ENCODE results near the gene PAM.

The PAM gene

GRCh38 chr5:102834438-102834964 lies 79.4 kb downstream of the PAM start:
- Histone ChIP-seq H3K27ac (no peak overlapping the region), H3K9me3 (ENCODE audit: low read depth, low read length) (no peaks in the 10 kb centered on the region)
- TF ChIP-seq POLR2AphosphoS5 (IDR thresholded peaks at IDR 0.05; ENCODE audit: borderline replicate concordance, low read depth, low read length) (no peak), FOXP2 (optimal IDR thresholded peaks at IDR 0.05; ENCODE audit: control extremely low read depth, extremely low read length, insufficient read depth) (no peak), EZH2 (IDR thresholded peaks at IDR 0.05) (no peak)

GRCh38 chr5:102835717-102836116 lies 80.6 kb downstream of the PAM start:
- Histone ChIP-seq H3K27ac (no peak overlapping the region), H3K4me3 (no peak overlapping the region), H3K9ac (ENCODE audit: insufficient read length) (no peak overlapping the region), H3K36me3 (ENCODE audit: insufficient read depth, low read length) (no peaks in the 10 kb centered on the region), H3K9me3 (ENCODE audit: low read depth, low read length) (no peaks in the 10 kb centered on the region)
- DNase-seq (ENCODE audit: low read depth, low spot score) = no peak
- no peak for TF ChIP-seq POLR2AphosphoS5 (IDR thresholded peaks at IDR 0.05; ENCODE audit: borderline replicate concordance, low read depth, low read length)
- TF ChIP-seq FOXP2 (optimal IDR thresholded peaks at IDR 0.05; ENCODE audit: control extremely low read depth, extremely low read length, insufficient read depth) = no peak
- TF ChIP-seq EZH2 (IDR thresholded peaks at IDR 0.05) = no peak

More at GRCh38 chr5:102834438-102834964, 79.4 kb downstream of the PAM start:
- Histone ChIP-seq H3K9ac (ENCODE audit: insufficient read length) (no peak overlapping the region), H3K36me3 (ENCODE audit: insufficient read depth, low read length) (no peaks in the 10 kb centered on the region), H3K4me3 (no peak overlapping the region)
- no peak for DNase-seq (ENCODE audit: low read depth, low spot score)

GRCh38 chr5:102841021-102841420 lies 85.9 kb downstream of the PAM start:
- H3K36me3 ChIP-seq (ENCODE audit: insufficient read depth, low read length) = no peaks in the 10 kb centered on the region
- no peak overlapping the region for H3K27ac ChIP-seq
- TF ChIP-seq EZH2 (IDR thresholded peaks at IDR 0.05) = no peak
- no peak for TF ChIP-seq FOXP2 (optimal IDR thresholded peaks at IDR 0.05; ENCODE audit: control extremely low read depth, extremely low read length, insufficient read depth)
- TF ChIP-seq POLR2AphosphoS5 (IDR thresholded peaks at IDR 0.05; ENCODE audit: borderline replicate concordance, low read depth, low read length) = no peak

GRCh38 chr5:102843997-102844396 lies 88.9 kb downstream of the PAM start:
- no peak for TF ChIP-seq FOXP2 (optimal IDR thresholded peaks at IDR 0.05; ENCODE audit: control extremely low read depth, extremely low read length, insufficient read depth)
- TF ChIP-seq POLR2AphosphoS5 (IDR thresholded peaks at IDR 0.05; ENCODE audit: borderline replicate concordance, low read depth, low read length) = no peak
- no peak for TF ChIP-seq EZH2 (IDR thresholded peaks at IDR 0.05)
- Histone ChIP-seq H3K9ac (ENCODE audit: insufficient read length) (no peak overlapping the region), H3K27ac (no peak overlapping the region), H3K36me3 (ENCODE audit: insufficient read depth, low read length) (no peaks in the 10 kb centered on the region), H3K9me3 (ENCODE audit: low read depth, low read length) (no peaks in the 10 kb centered on the region), H3K4me3 (no peak overlapping the region)
- DNase-seq (ENCODE audit: low read depth, low spot score) = no peak

More at GRCh38 chr5:102841021-102841420, 85.9 kb downstream of the PAM start:
- Histone ChIP-seq H3K4me3 (no peak overlapping the region), H3K9me3 (ENCODE audit: low read depth, low read length) (no peaks in the 10 kb centered on the region), H3K9ac (ENCODE audit: insufficient read length) (no peak overlapping the region)
- DNase-seq (ENCODE audit: low read depth, low spot score) = no peak

- no peak for TF ChIP-seq EZH2 (IDR thresholded peaks at IDR 0.05)
- TF ChIP-seq FOXP2 (optimal IDR thresholded peaks at IDR 0.05; ENCODE audit: control extremely low read depth, extremely low read length, insufficient read depth) = no peak
- no peak for TF ChIP-seq POLR2AphosphoS5 (IDR thresholded peaks at IDR 0.05; ENCODE audit: borderline replicate concordance, low read depth, low read length)
- DNase-seq (ENCODE audit: low read depth, low spot score) = no peak
- Histone ChIP-seq H3K36me3 (ENCODE audit: insufficient read depth, low read length) (no peaks in the 10 kb centered on the region), H3K9me3 (ENCODE audit: low read depth, low read length) (no peaks in the 10 kb centered on the region), H3K27ac (no peak overlapping the region), H3K9ac (ENCODE audit: insufficient read length) (no peak overlapping the region), H3K4me3 (no peak overlapping the region)
Observed at GRCh38 chr5:102845041-102845440, 89.9 kb downstream of the PAM start.

- TF ChIP-seq POLR2AphosphoS5 (IDR thresholded peaks at IDR 0.05; ENCODE audit: borderline replicate concordance, low read depth, low read length) = no peak
- no peak overlapping the region for H3K4me3 ChIP-seq
- no peaks in the 10 kb centered on the region for H3K9me3 ChIP-seq (ENCODE audit: low read depth, low read length)
- no peak overlapping the region for H3K27ac ChIP-seq
- H3K36me3 ChIP-seq (ENCODE audit: insufficient read depth, low read length) = no peaks in the 10 kb centered on the region
- no peak for DNase-seq (ENCODE audit: low read depth, low spot score)
- H3K9ac ChIP-seq (ENCODE audit: insufficient read length) = no peak overlapping the region
Observed at GRCh38 chr5:102850503-102850902, 95.4 kb downstream of the PAM start.

- H3K9ac ChIP-seq (ENCODE audit: insufficient read length) = no peak overlapping the region
- DNase-seq (ENCODE audit: low read depth, low spot score) = no peak
- no peaks in the 10 kb centered on the region for H3K36me3 ChIP-seq (ENCODE audit: insufficient read depth, low read length)
- no peak overlapping the region for H3K4me3 ChIP-seq
- no peak for TF ChIP-seq POLR2AphosphoS5 (IDR thresholded peaks at IDR 0.05; ENCODE audit: borderline replicate concordance, low read depth, low read length)
- no peak for TF ChIP-seq EZH2 (IDR thresholded peaks at IDR 0.05)
- TF ChIP-seq FOXP2 (optimal IDR thresholded peaks at IDR 0.05; ENCODE audit: control extremely low read depth, extremely low read length, insufficient read depth) = no peak
- no peak overlapping the region for H3K27ac ChIP-seq
- H3K9me3 ChIP-seq (ENCODE audit: low read depth, low read length) = no peaks in the 10 kb centered on the region
Observed at GRCh38 chr5:102853680-102854079, 98.6 kb downstream of the PAM start.

GRCh38 chr5:102855681-102856388 lies 100.7 kb downstream of the PAM start:
- no peak for DNase-seq (ENCODE audit: low read depth, low spot score)
- no peak overlapping the region for H3K9ac ChIP-seq (ENCODE audit: insufficient read length)
- TF ChIP-seq FOXP2 (optimal IDR thresholded peaks at IDR 0.05; ENCODE audit: control extremely low read depth, extremely low read length, insufficient read depth) (no peak), EZH2 (IDR thresholded peaks at IDR 0.05) (no peak), POLR2AphosphoS5 (IDR thresholded peaks at IDR 0.05; ENCODE audit: borderline replicate concordance, low read depth, low read length) (no peak)
- H3K27ac ChIP-seq = no peak overlapping the region
- H3K4me3 ChIP-seq = no peak overlapping the region
- H3K9me3 ChIP-seq (ENCODE audit: low read depth, low read length) = no peaks in the 10 kb centered on the region
- no peaks in the 10 kb centered on the region for H3K36me3 ChIP-seq (ENCODE audit: insufficient read depth, low read length)

- Histone ChIP-seq H3K9ac (ENCODE audit: insufficient read length) (no peak overlapping the region), H3K27ac (no peak overlapping the region), H3K4me3 (no peak overlapping the region), H3K36me3 (ENCODE audit: insufficient read depth, low read length) (no peaks in the 10 kb centered on the region), H3K9me3 (ENCODE audit: low read depth, low read length) (no peaks in the 10 kb centered on the region)
- TF ChIP-seq FOXP2 (optimal IDR thresholded peaks at IDR 0.05; ENCODE audit: control extremely low read depth, extremely low read length, insufficient read depth) = no peak
- DNase-seq (ENCODE audit: low read depth, low spot score) = no peak
Observed at GRCh38 chr5:102856389-102856777, 101.3 kb downstream of the PAM start.
